HCEC 1CT (cell line): ENCODE measurements around the gene RRAD.
A peak's percentile ranks its signal among the peaks of the same experiment; 100 is the strongest.

Experiments used
- DNase-seq: peaks from one replicate; pipeline ENCODE4 v3.0.0-alpha.2; 2017

RRAD gene

GRCh38 chr16:66931665-66932064 lies 6.3 kb upstream of the RRAD start:
- no peak for DNase-seq

- peak; percentile 51 for DNase-seq
Measured at GRCh38 chr16:66930189-66930588, 4.9 kb upstream of the RRAD start.

GRCh38 chr16:66928702-66929388 lies 3.5 kb upstream of the RRAD start:
- peak; percentile 58 for DNase-seq

GRCh38 chr16:66927918-66928649 lies 2.7 kb upstream of the RRAD start:
- no peak for DNase-seq

GRCh38 chr16:66926961-66927436 lies 1.7 kb upstream of the RRAD start:
- DNase-seq = peak; percentile 67

GRCh38 chr16:66926171-66926947 lies 1.0 kb upstream of the RRAD start:
- DNase-seq = no peak

- DNase-seq = no peak
Measured at GRCh38 chr16:66924527-66925321, 611 bp downstream of the RRAD start.

GRCh38 chr16:66923866-66924265 lies 1.5 kb downstream of the RRAD start:
- no peak for DNase-seq

- no peak for DNase-seq
Measured at GRCh38 chr16:66923247-66923731, 2.0 kb downstream of the RRAD start.

GRCh38 chr16:66921729-66922450 lies 3.4 kb downstream of the RRAD start:
- DNase-seq = no peak

GRCh38 chr16:66920924-66921680 lies 4.2 kb downstream of the RRAD start:
- no peak for DNase-seq

- no peak for DNase-seq
Measured at GRCh38 chr16:66920299-66920590, 5.1 kb downstream of the RRAD start.

GRCh38 chr16:66919569-66920298 lies 5.6 kb downstream of the RRAD start:
- no peak for DNase-seq

- DNase-seq = no peak
Measured at GRCh38 chr16:66918803-66919568, 6.3 kb downstream of the RRAD start, which contains the start of gene CDH16. CDH16 (minus strand) TSS chr16:66918885; CDS start chr16:66918065, 820 bp downstream.

- no peak for DNase-seq
Measured at GRCh38 chr16:66918355-66918754, 7.0 kb downstream of the RRAD start.

GRCh38 chr16:66917741-66918140 lies 7.6 kb downstream of the RRAD start:
- DNase-seq = no peak

- no peak for DNase-seq
Measured at GRCh38 chr16:66916518-66916917, 8.8 kb downstream of the RRAD start.

GRCh38 chr16:66915041-66915440 lies 10.3 kb downstream of the RRAD start:
- no peak for DNase-seq

- no peak for DNase-seq
Measured at GRCh38 chr16:66914541-66914940, 10.8 kb downstream of the RRAD start.

- DNase-seq = no peak
Measured at GRCh38 chr16:66913711-66914110, 11.6 kb downstream of the RRAD start.
